ENCODE measurements around the gene NTF4. TPM values are rescaled to one million over a fixed set of nuclear protein-coding genes. Genes with fewer than 3 reads are reported as not detected.

NTF4 gene
- total and polyA plus RNA-seq, 2 of the 8 experiments (the other 6 are each of a cell fraction or from before 2014, with no cell fraction given): 3.1 to 6.5 TPM

DNA sequence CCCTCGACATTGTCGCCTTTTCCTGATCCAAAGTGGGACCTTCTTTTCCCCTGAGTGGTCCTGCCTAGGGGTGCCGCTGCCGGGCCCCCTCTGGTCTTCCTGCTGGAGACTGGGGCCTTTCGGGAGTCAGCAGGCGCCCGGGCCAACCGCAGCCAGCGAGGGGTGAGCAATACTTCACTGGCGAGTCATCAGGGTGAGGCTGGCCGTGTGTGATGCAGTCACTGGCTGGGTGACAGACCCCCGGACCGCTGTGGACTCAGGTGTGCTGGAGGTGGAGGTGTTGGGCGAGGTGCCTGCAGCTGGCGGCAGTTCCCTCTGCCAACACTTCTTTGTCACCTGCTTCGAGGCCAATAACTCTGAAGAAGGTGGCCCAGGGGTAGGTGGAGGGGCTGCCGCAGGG, 22.4 kb downstream of the NTF4 start:
- no peak overlapping the region for H3K23ac ChIP-seq (ENCODE audit: insufficient read length)
- DNase-seq (ENCODE audit: low read depth in 1 of 2, low spot score in 2 of 2): no peak
- H3K79me2 ChIP-seq (ENCODE audit: control insufficient read depth in 1 of 2, insufficient read depth in 2 of 2, low read length in 2 of 2): no peaks in the 10 kb centered on the region
- no peak overlapping the region for H4K91ac ChIP-seq (replicated peaks; ENCODE audit: insufficient read length, low read length)
- H3K4me2 ChIP-seq (ENCODE audit: insufficient read depth in 1 of 2, low read depth in 2 of 2, low read length in 2 of 2): no peak overlapping the region
- no peak overlapping the region for H3K9ac ChIP-seq (replicated peaks in 1 of 4; ENCODE audit: extremely low read depth in 1 of 4, low read depth in 3 of 4, low read length in 3 of 4)
- no peaks in the 10 kb centered on the region for H3K23me2 ChIP-seq (ENCODE audit: low read depth, low read length)
- H3K36me3 ChIP-seq (ENCODE audit: control insufficient read depth in 2 of 4, insufficient read depth in 4 of 4, low read length in 3 of 4): no peaks in the 10 kb centered on the region
- H2BK5ac ChIP-seq (ENCODE audit: low read depth, low read length): no peak overlapping the region
- H2AK5ac ChIP-seq (ENCODE audit: low read depth, low read length): no peak overlapping the region
- no peak overlapping the region for H3K56ac ChIP-seq (replicated peaks; ENCODE audit: insufficient read length, low read depth, low read length)
- no peak overlapping the region for H2AFZ ChIP-seq (ENCODE audit: low read length)
- no peak overlapping the region for H3K14ac ChIP-seq (ENCODE audit: insufficient read length)
- WGBS, 2 experiments (ENCODE audit: extremely low coverage in 1 of 2, insufficient coverage in 1 of 2, insufficient read length in 1 of 2, insufficient replicate concordance in 2 of 2, low coverage in 1 of 2, low lambda C conversion rate in 2 of 2, missing lambda C conversion rate in 1 of 2): 83% methylated on average over 17 of the region's 17 CpGs; no CpG with 5 or more reads in 1 of the 2 experiments
- H4K8ac ChIP-seq (ENCODE audit: extremely low read depth, insufficient read depth, low read length): no peak overlapping the region
- no peak overlapping the region for H4K5ac ChIP-seq (ENCODE audit: insufficient read length, low read depth, low read length)
- ChIA-PET CTCF (ENCODE audit: partially characterized antibody) (interaction anchor here (0.6 kb wide), 2 partner anchors 198 to 298 kb away, joined by 3 to 4 read pairs; no protein-coding TSS in a partner anchor), POLR2A (ENCODE audit: partially characterized antibody) (no interaction called here)
- H4K20me1 ChIP-seq (replicated peaks in 1 of 2; ENCODE audit: control insufficient read depth in 1 of 2, insufficient read depth in 2 of 2, low read length in 2 of 2): no peaks in the 10 kb centered on the region
- H3K4ac ChIP-seq (replicated peaks; ENCODE audit: insufficient read length, low read depth, low read length): no peak overlapping the region
- H3K4me1 ChIP-seq (replicated peaks in 1 of 4; ENCODE audit: control insufficient read depth in 3 of 4, insufficient read depth in 4 of 4, low read length in 3 of 4): no peaks in the 10 kb centered on the region
- H3K79me1 ChIP-seq (ENCODE audit: low read depth, low read length): no peaks in the 10 kb centered on the region
- no peak overlapping the region for H3K18ac ChIP-seq (ENCODE audit: extremely low read depth, low read length)
- no peak for FAIRE-seq
- H2BK120ac ChIP-seq (replicated peaks; ENCODE audit: low read depth, low read length): no peak overlapping the region
- no peak overlapping the region for H2BK15ac ChIP-seq (ENCODE audit: low read length)
- H3K27ac ChIP-seq (ENCODE audit: low read depth, low read length): no peak overlapping the region
- no peaks in the 10 kb centered on the region for H3K27me3 ChIP-seq (replicated peaks in 1 of 4; ENCODE audit: control insufficient read depth in 3 of 4, extremely low read depth in 1 of 4, insufficient read depth in 3 of 4, low read length in 3 of 4)
- H3K9me3 ChIP-seq (ENCODE audit: insufficient read depth in 2 of 2, low read depth in 1 of 2, low read length in 1 of 2): no peaks in the 10 kb centered on the region
- H2BK20ac ChIP-seq (ENCODE audit: low read length): no peak overlapping the region
- H2BK12ac ChIP-seq (ENCODE audit: low read depth, low read length): no peak overlapping the region
- no peak overlapping the region for H3K4me3 ChIP-seq (ENCODE audit: extremely low read depth in 1 of 4, insufficient read depth in 2 of 4, low read depth in 3 of 4, low read length in 4 of 4)
- TF ChIP-seq CEBPB (IDR thresholded peaks at IDR 0.05; ENCODE audit: low read depth, low read length) (no peak), SRF (IDR thresholded peaks at IDR 0.05; ENCODE audit: low read depth, low read length) (no peak), CBX8 (IDR thresholded peaks at IDR 0.05; ENCODE audit: borderline replicate concordance, low read depth, low read length) (no peak), BRCA1 (IDR thresholded peaks at IDR 0.05; ENCODE audit: low read depth, low read length) (no peak), RNF2 (IDR thresholded peaks at IDR 0.05; ENCODE audit: borderline replicate concordance, low read depth, low read length, missing control alignments, poor library complexity, severe bottlenecking) (no peak), RXRA (IDR thresholded peaks at IDR 0.05; ENCODE audit: insufficient read depth, low read depth, low read length) (no peak), TAF1 (IDR thresholded peaks at IDR 0.05; ENCODE audit: low read depth, low read length) (no peak), NANOG (IDR thresholded peaks at IDR 0.05; ENCODE audit: insufficient read depth, low read depth, low read length, poor library complexity, severe bottlenecking) (no peak), CREB1 (IDR thresholded peaks at IDR 0.05) (no peak), CTBP2 (IDR thresholded peaks at IDR 0.05; ENCODE audit: borderline replicate concordance, insufficient read depth, insufficient read length, low read length) (no peak), TEAD4 (IDR thresholded peaks at IDR 0.05; ENCODE audit: low read depth, low read length) (no peak)
- TF ChIP-seq, protein P1, sequence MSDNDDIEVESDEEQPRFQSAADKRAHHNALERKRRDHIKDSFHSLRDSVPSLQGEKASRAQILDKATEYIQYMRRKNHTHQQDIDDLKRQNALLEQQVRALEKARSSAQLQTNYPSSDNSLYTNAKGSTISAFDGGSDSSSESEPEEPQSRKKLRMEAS (IDR thresholded peaks at IDR 0.05): no peak
- TF ChIP-seq, protein P2, sequence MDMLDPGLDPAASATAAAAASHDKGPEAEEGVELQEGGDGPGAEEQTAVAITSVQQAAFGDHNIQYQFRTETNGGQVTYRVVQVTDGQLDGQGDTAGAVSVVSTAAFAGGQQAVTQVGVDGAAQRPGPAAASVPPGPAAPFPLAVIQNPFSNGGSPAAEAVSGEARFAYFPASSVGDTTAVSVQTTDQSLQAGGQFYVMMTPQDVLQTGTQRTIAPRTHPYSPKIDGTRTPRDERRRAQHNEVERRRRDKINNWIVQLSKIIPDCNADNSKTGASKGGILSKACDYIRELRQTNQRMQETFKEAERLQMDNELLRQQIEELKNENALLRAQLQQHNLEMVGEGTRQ (IDR thresholded peaks at IDR 0.05; ENCODE audit: low read length): no peak

Measured in H1 (cell line).